H54 (cell line): ENCODE results near the gene IGLON5.

Experiments used
- DNase-seq: peaks from one replicate; pipeline ENCODE4 v3.0.0; 2011; ENCODE audit warnings: low spot score, mixed read lengths; ENCODE audit not compliant: insufficient read length
- FAIRE-seq: peaks from 3 replicates; lab custom pipeline; 2011; peaks lifted over from hg19 to GRCh38; lab: Jason Lieb, UNC
- POLR2A ChIP-seq: IDR thresholded peaks from 2 replicates; pipeline ENCODE4 v1.6.1; 2011; ENCODE audit warnings: low read depth, mild to moderate bottlenecking, low read length

Gene IGLON5

GRCh38 chr19:51311351-51312257 lies at the start of gene IGLON5:
Gene IGLON5 (plus strand): TSS chr19:51311644. CDS start chr19:51311848, 204 bp downstream.
- DNase-seq (no peak), FAIRE-seq (no peak)
- no peak for TF ChIP-seq POLR2A

- no peak for TF ChIP-seq POLR2A
- FAIRE-seq (no peak), DNase-seq (no peak)
Observed at GRCh38 chr19:51263808-51264207, 47.6 kb upstream of the IGLON5 start.

GRCh38 chr19:51271067-51271466 lies 40.4 kb upstream of the IGLON5 start:
- DNase-seq (no peak), FAIRE-seq (no peak)
- TF ChIP-seq POLR2A: no peak

GRCh38 chr19:51272183-51272810 lies 39.1 kb upstream of the IGLON5 start:
- DNase-seq: no peak
- no peak for FAIRE-seq
- TF ChIP-seq POLR2A: no peak

- TF ChIP-seq POLR2A: no peak
- FAIRE-seq: no peak
- no peak for DNase-seq
Observed at GRCh38 chr19:51274049-51274770, 37.2 kb upstream of the IGLON5 start.

GRCh38 chr19:51277112-51277511 lies 34.3 kb upstream of the IGLON5 start:
- DNase-seq (no peak), FAIRE-seq (no peak)
- no peak for TF ChIP-seq POLR2A

GRCh38 chr19:51282335-51282734 lies 29.1 kb upstream of the IGLON5 start:
- FAIRE-seq: no peak
- no peak for DNase-seq
- no peak for TF ChIP-seq POLR2A

GRCh38 chr19:51285682-51286081 lies 25.8 kb upstream of the IGLON5 start:
- FAIRE-seq: no peak
- no peak for TF ChIP-seq POLR2A

GRCh38 chr19:51289635-51290034 lies 21.8 kb upstream of the IGLON5 start:
- DNase-seq (no peak), FAIRE-seq (no peak)
- TF ChIP-seq POLR2A: no peak

More at GRCh38 chr19:51285682-51286081, 25.8 kb upstream of the IGLON5 start:
- DNase-seq: no peak

GRCh38 chr19:51292971-51293370 lies 18.5 kb upstream of the IGLON5 start:
- TF ChIP-seq POLR2A: no peak
- DNase-seq (no peak), FAIRE-seq (no peak)

- no peak for DNase-seq
- no peak for TF ChIP-seq POLR2A
- FAIRE-seq: no peak
Observed at GRCh38 chr19:51293571-51294210, 17.8 kb upstream of the IGLON5 start.

- DNase-seq: no peak
- no peak for TF ChIP-seq POLR2A
- no peak for FAIRE-seq
Observed at GRCh38 chr19:51294211-51294976, 17.1 kb upstream of the IGLON5 start.

- DNase-seq: no peak
- TF ChIP-seq POLR2A: no peak
- no peak for FAIRE-seq
Observed at GRCh38 chr19:51294977-51295375, 16.5 kb upstream of the IGLON5 start.
